Left colon (tissue), 2 donors: Measurements from ENCODE around the gene GATD1. TPM values are rescaled to one million over a fixed set of nuclear protein-coding genes. Genes with fewer than 3 reads are reported as not detected.

Experiments
- ATAC-seq: fragments of 200-7000 bp; cut with Tn5 transposase; one replicate; pipeline ENCODE4 v1.9.1; 2020; ENCODE audit warnings: mild to moderate bottlenecking, moderate library complexity
- DNase-seq, 2 donors: peaks; one replicate each; pipeline ENCODE4 v3.0.0-alpha.2; 2020
- intact Hi-C, 2 donors: fragments of 100-400 bp; cut with DNase I in 1 of 2; cut with micrococcal nuclease in 1 of 2; formaldehyde crosslinking; loops; one replicate each; pipeline versions ENCODE4 v1.11.2 to v1.14.0; 2022; cut with DNase I, micrococcal nuclease
- long read RNA-seq: library from polyadenylated mRNA; unstranded; transcript quantifications from one replicate; pipeline ENCODE4 v2.0.0, GENCODE V29; 2021
- total RNA-seq, 2 donors: library from RNA; stranded (reverse); fragmentation: NEBNext Ultra II Directional; extraction: Animal tissue kit (Norgen Biotek cat#: 25700); gene quantifications; one replicate each; pipeline ENCODE4 v1.2.1, GENCODE V29; 2021
- donor health status: DM: no; HTN: no; CAD: no.
- donor health status: DM: yes; HTN: yes; CAD: no.

Gene GATD1
- 10 to 100 TPM; 49.2 to 60.2 TPM for total RNA-seq
- long read RNA-seq, full-length matches to known transcripts: 1 of 14 reads
- long read RNA-seq, partial matches to known transcripts: 5 of 14 reads
- long read RNA-seq, other reads (novel, unspliced or antisense): 8 of 14 reads

- peak; percentile 87 to 94 for DNase-seq
- intact Hi-C loops: no loop called here
- ATAC-seq: peak; percentile 90
Observed at GRCh38 chr11:777288-778255, at the start of gene GATD1. GATD1 (minus strand) TSS chr11:777487; CDS start chr11:777462, 25 bp downstream.

- intact Hi-C loops: no loop called here
- no peak for DNase-seq
- peak; percentile 3 for ATAC-seq
Observed at GRCh38 chr11:826836-827145, 49.5 kb upstream of the GATD1 start.

GRCh38 chr11:826227-826621 is 48.9 kb upstream of the GATD1 start:
- intact Hi-C loops: no loop called here
- DNase-seq: no peak

GRCh38 chr11:825366-826226 is 48.3 kb upstream of the GATD1 start:
- intact Hi-C loops: no loop called here
- ATAC-seq: peak; percentile 19
- DNase-seq: peak; percentile 67 to 75

More at GRCh38 chr11:826227-826621, 48.9 kb upstream of the GATD1 start:
- ATAC-seq: peak; percentile 0

- intact Hi-C loops: no loop called here
- DNase-seq (no peak), ATAC-seq (peak; percentile 0)
Observed at GRCh38 chr11:824942-825341, 47.7 kb upstream of the GATD1 start.

GRCh38 chr11:824292-824880 is 47.1 kb upstream of the GATD1 start:
- ATAC-seq (peak; percentile 4), DNase-seq (peak; percentile 77)
- intact Hi-C loops: no loop called here

- ATAC-seq (no peak), DNase-seq (no peak)
- intact Hi-C loops: no loop called here
Observed at GRCh38 chr11:823441-824291, 46.4 kb upstream of the GATD1 start.

GRCh38 chr11:821512-822371 is 44.5 kb upstream of the GATD1 start:
- DNase-seq (no peak), ATAC-seq (no peak)
- intact Hi-C loops: no loop called here

GRCh38 chr11:820655-821511 is 43.6 kb upstream of the GATD1 start:
- ATAC-seq: peak; percentile 35
- peak in 1 of 2 donors; percentile 86 for DNase-seq
- intact Hi-C loops: no loop called here

- DNase-seq: peak; percentile 97
- ATAC-seq: peak; percentile 61
- intact Hi-C loops: no loop called here
Observed at GRCh38 chr11:819943-820649, 42.8 kb upstream of the GATD1 start.

GRCh38 chr11:819129-819931 is 42.0 kb upstream of the GATD1 start:
- intact Hi-C loops: no loop called here
- DNase-seq: peak; percentile 91 to 96
- ATAC-seq: peak; percentile 76

- peak; percentile 66 to 79 for DNase-seq
- peak; percentile 53 for ATAC-seq
- intact Hi-C loops: no loop called here
Observed at GRCh38 chr11:818396-819128, 41.3 kb upstream of the GATD1 start, which contains the start of gene PNPLA2. PNPLA2 (plus strand) TSS chr11:818914; CDS start chr11:819719, 805 bp downstream.

- ATAC-seq (no peak), DNase-seq (no peak)
- intact Hi-C loops: no loop called here
Observed at GRCh38 chr11:816433-816779, 39.1 kb upstream of the GATD1 start.

- ATAC-seq (no peak), DNase-seq (no peak)
- intact Hi-C loops: no loop called here
Observed at GRCh38 chr11:815675-816432, 38.6 kb upstream of the GATD1 start.
